ENCODE results near the gene MFSD6. TPM values are rescaled to one million over a fixed set of nuclear protein-coding genes. Genes with fewer than 3 reads are reported as not detected.

The MFSD6 gene
- total and polyA plus RNA-seq, 2 of the 8 experiments (the other 6 are each of a cell fraction or from before 2014, with no cell fraction given) = 1.8 to 5.1 TPM

GRCh38 chr2:190380962-190381412 is 27.2 kb upstream of the MFSD6 start:
- Histone ChIP-seq H3K27ac (ENCODE audit: low read depth, low read length) (no peak overlapping the region), H2BK12ac (ENCODE audit: low read depth, low read length) (no peak overlapping the region), H4K8ac (ENCODE audit: extremely low read depth, insufficient read depth, low read length) (no peak overlapping the region), H3K4ac (replicated peaks; ENCODE audit: insufficient read length, low read depth, low read length) (no peak overlapping the region), H4K5ac (ENCODE audit: insufficient read length, low read depth, low read length) (no peak overlapping the region), H4K20me1 (replicated peaks in 1 of 2; ENCODE audit: control insufficient read depth in 1 of 2, insufficient read depth in 2 of 2, low read length in 2 of 2) (no peaks in the 10 kb centered on the region), H3K4me1 (replicated peaks in 1 of 4; ENCODE audit: control insufficient read depth in 3 of 4, insufficient read depth in 4 of 4, low read length in 3 of 4) (no peaks in the 10 kb centered on the region), H4K91ac (replicated peaks; ENCODE audit: insufficient read length, low read length) (no peak overlapping the region), H3K4me3 (ENCODE audit: extremely low read depth in 1 of 4, insufficient read depth in 2 of 4, low read depth in 3 of 4, low read length in 4 of 4) (no peak overlapping the region), H3K14ac (ENCODE audit: insufficient read length) (no peak overlapping the region), H2AFZ (ENCODE audit: low read length) (no peak overlapping the region), H3K18ac (ENCODE audit: extremely low read depth, low read length) (no peak overlapping the region), H3K27me3 (replicated peaks in 1 of 4; ENCODE audit: control insufficient read depth in 3 of 4, extremely low read depth in 1 of 4, insufficient read depth in 3 of 4, low read length in 3 of 4) (peaks cover 0 to 1% (median 0%) of the 10 kb centered on the region in 4 experiments; a peak in 1 of 7 replicates), H2BK20ac (ENCODE audit: low read length) (no peak overlapping the region), H2BK120ac (replicated peaks; ENCODE audit: low read depth, low read length) (no peak overlapping the region), H3K79me1 (ENCODE audit: low read depth, low read length) (no peaks in the 10 kb centered on the region), H3K9ac (replicated peaks in 1 of 4; ENCODE audit: extremely low read depth in 1 of 4, low read depth in 3 of 4, low read length in 3 of 4) (no peak overlapping the region), H3K56ac (replicated peaks; ENCODE audit: insufficient read length, low read depth, low read length) (no peak overlapping the region), H3K9me3 (ENCODE audit: insufficient read depth in 2 of 2, low read depth in 1 of 2, low read length in 1 of 2) (no peaks in the 10 kb centered on the region), H3K23me2 (ENCODE audit: low read depth, low read length) (no peaks in the 10 kb centered on the region), H3K23ac (ENCODE audit: insufficient read length) (no peak overlapping the region), H3K36me3 (ENCODE audit: control insufficient read depth in 2 of 4, insufficient read depth in 4 of 4, low read length in 3 of 4) (no peaks in the 10 kb centered on the region), H2AK5ac (ENCODE audit: low read depth, low read length) (no peak overlapping the region), H2BK15ac (ENCODE audit: low read length) (no peak overlapping the region), H3K79me2 (ENCODE audit: control insufficient read depth in 1 of 2, insufficient read depth in 2 of 2, low read length in 2 of 2) (no peaks in the 10 kb centered on the region), H2BK5ac (ENCODE audit: low read depth, low read length) (no peak overlapping the region), H3K4me2 (ENCODE audit: insufficient read depth in 1 of 2, low read depth in 2 of 2, low read length in 2 of 2) (no peak overlapping the region)
- DNase-seq (ENCODE audit: low read depth in 1 of 2, low spot score in 2 of 2) (no peak), FAIRE-seq (no peak)
- POLR2A ChIA-PET (ENCODE audit: partially characterized antibody) = no interaction called here
- WGBS, 2 experiments (ENCODE audit: extremely low coverage in 1 of 2, insufficient coverage in 1 of 2, insufficient read length in 1 of 2, insufficient replicate concordance in 2 of 2, low coverage in 1 of 2, low lambda C conversion rate in 2 of 2, missing lambda C conversion rate in 1 of 2) = 89% methylated on average over 5 of the region's 5 CpGs; no CpG with 5 or more reads in 1 of the 2 experiments
- no peak for TF ChIP-seq KDM5A (IDR thresholded peaks at IDR 0.05; ENCODE audit: low read length)
- no peak for TF ChIP-seq RXRA (IDR thresholded peaks at IDR 0.05; ENCODE audit: insufficient read depth, low read depth, low read length)
- CTCF ChIA-PET (ENCODE audit: partially characterized antibody) = interaction anchor here (0.6 to 2.5 kb wide), 9 partner anchors 10 to 612 kb away, joined by 3 to 9 read pairs (median 3); no protein-coding TSS in a partner anchor
